HG03442 (cell line): ENCODE measurements around the gene NCR1.
"Not testable (repeated sequence)": the region's sequence is repeated elsewhere in the genome, so short reads cannot be mapped to it uniquely, and the experiment has no call there.

Experiments
- ATAC-seq: cut with Tn5 transposase; IDR thresholded peaks from one replicate; pipeline ENCODE4 v1.9.1; 2021; ENCODE audit warnings: mild to moderate bottlenecking, moderate library complexity; ENCODE audit not compliant: unreplicated experiment

The NCR1 gene, protein sequence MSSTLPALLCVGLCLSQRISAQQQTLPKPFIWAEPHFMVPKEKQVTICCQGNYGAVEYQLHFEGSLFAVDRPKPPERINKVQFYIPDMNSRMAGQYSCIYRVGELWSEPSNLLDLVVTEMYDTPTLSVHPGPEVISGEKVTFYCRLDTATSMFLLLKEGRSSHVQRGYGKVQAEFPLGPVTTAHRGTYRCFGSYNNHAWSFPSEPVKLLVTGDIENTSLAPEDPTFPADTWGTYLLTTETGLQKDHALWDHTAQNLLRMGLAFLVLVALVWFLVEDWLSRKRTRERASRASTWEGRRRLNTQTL

DNA sequence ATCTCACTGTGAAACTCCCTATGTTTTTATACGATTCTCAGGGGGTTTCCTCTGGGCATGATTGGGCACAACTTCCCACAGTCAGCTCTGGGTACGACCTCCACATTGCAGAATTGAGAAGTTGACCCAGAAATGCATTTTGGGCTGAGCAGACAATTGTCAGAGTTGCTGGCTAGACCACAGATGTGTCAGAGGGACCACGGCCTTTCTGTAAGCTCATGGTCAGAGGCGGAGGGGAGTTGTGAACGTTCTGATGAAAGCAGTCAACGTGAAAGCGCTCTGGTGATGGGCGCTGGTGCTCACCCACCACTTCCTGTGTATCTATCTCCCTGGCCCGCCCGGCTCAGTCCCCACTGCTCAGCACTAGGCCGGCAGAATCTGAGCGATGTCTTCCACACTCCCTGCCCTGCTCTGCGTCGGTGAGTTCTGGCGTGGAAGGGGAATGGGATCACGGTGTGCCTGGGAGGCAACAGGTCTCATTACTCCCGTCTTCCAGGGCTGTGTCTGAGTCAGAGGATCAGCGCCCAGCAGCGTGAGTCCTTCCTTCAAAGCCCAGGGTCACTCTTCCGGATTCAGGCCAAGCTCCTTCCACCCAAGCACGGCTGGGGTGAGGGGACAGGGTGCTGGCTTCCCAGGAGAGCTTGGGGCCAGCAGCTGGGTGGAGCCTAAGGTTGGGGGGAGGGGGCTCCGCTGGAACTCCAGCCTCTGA lies at the start of gene NCR1:
TSS of gene NCR1 (plus strand) at position 346 of the 709 bp plus-strand sequence. CDS start at position 386, 40 bp downstream.
- no peak for ATAC-seq

DNA sequence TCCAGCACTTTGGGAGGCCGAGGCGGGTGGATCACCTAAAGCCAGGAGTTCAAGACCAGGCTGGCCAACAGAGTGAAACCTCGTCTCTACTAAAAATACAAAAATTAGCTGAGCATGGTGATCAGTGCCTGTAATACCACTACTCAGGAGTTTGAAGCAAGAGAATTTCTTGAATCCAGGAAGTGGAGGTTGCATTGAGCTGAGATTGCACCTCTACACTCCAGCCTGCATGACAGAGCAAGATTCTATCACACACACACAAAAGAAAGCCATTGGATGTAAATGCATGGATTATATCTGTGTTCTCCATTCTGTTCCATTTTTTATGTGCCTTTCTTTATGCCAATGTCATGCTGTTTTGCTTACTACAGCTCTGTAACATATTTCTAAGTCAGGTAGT lies 47.5 kb upstream of the NCR1 start:
- ATAC-seq: not testable (repeated sequence)

DNA sequence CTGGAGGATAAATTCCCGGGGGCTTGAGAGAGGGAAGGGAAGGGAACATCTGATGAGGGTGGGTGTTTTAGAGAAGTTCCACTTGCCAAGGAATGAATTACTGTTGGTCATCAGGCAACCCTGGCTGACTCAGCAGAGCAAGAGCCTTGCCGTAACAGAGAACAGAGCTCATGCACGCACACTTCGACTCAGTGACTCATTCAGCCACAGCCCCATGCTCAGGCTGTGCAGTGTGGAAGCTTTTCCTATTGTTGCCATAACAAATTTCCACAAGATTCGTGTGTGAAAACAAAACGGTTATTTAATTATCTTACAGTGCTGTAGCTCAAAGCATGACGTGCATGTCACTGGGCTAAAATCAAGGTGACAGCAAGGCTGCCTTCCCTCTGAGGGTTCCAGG lies 46.5 kb upstream of the NCR1 start:
- ATAC-seq: not testable (repeated sequence)

DNA sequence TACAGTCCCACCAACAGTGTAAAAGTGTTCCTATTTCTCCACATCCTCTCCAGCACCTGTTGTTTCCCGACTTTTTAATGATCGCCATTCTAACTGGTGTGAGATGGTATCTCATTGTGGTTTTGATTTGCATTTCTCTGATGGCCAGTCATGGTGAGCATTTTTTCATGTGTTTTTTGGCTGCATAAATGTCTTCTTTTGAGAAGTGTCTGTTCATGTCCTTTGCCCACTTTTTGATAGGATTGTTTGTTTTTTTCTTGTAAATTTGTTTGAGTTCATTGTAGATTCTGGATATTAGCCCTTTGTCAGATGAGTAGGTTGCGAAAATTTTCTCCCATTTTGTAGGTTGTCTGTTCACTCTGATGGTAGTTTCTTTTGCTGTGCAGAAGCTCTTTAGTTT lies 42.5 kb upstream of the NCR1 start:
- not testable (repeated sequence) for ATAC-seq

DNA sequence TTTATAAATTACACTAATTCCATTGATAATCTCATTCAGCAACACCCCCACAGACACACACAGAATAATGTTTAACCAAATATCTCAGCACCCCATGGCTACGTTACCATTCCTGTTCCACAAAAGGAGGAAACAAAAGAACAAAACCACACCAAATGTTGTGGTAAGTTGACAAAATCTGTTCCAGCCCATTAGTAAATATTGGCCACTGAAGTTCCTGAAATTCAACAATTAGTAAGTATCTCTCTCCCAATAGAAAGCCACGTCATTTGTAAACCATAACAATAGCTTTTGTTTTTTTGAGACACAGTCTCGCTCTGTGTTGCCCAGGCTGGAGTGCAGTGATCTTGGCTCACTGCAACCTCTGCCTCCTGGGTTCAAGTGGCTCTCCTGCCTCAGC lies 34.3 kb upstream of the NCR1 start:
- no peak for ATAC-seq

DNA sequence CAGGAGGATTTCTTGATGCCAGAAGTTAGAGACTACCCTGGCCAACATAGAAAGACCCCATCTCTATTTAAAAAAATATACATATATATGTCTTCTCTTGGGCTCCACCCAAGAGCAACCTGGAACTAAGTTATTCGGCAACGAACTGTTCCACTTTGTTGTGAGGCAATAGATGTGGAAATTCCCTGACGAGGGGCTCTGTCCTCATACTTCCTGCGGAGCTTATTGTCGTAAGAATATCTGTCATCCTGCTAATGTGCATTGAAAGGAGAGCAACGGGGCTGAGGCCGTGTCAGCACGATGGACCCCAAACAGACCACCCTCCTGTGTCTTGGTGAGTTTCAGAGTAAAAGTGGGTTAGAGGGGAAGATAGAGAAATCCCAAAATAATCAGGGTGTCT lies 32.0 kb upstream of the NCR1 start, which contains the start of gene FCAR:
TSS of gene FCAR (plus strand) at position 246 of the 400 bp plus-strand sequence. CDS start at position 301, 55 bp downstream.
- ATAC-seq: no peak

DNA sequence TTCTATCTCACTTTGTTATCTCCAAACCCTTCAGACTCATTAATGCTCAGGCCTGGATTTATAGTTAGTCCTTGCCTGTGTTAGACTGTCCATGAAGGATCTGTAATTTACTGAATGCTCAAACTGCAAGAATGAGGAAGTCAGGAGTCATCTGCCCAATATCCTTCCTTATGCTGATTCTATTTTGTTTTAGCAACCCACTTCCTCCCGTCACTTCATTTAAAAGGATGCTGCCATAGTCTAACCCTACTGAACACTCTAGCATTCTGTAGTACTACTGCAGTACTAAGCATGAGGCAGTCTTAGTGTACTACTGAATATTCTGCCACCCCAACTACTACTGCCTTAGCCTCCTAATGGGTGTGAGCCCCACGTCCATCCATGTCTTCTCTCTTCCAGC lies 30.4 kb upstream of the NCR1 start:
- no peak for ATAC-seq

DNA sequence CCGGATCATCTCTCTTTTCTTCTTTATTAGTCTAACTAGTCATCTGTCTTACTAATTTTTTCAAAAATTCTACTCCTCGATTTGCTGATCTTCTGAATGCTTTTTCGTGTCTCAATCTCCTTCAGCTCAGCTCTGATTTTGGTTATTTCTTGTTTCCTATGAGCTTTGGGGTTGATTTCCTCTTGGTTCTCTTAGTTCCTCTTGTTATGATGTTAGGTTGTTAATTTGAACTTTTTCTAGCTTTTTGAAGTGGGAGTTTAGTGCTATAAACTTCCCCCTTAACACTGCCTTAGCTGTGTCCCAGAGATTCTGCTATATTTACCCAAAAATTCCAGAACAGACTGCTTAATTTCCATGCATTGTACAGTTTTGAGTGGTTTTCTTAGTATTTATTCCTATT lies 28.5 kb upstream of the NCR1 start:
- ATAC-seq: no peak

DNA sequence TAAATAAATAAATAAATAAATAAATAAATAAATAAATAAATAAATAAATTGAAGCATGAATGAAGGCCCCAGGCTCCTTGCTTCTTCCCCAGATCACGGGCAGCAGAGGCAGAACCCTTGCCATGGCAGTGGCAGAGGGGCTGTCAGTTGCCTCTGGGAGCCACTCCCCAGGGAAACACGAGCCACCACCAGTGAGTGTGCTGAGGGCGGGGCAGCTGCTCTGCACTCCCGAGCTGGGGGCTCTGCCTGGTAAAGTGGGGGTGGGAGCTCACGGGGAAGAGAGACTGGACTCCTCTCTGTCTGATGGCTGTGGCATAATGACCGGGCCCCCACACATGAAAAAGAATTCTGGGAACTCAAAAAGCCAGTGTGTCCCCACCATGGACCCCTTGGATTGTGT lies 24.1 kb upstream of the NCR1 start:
- ATAC-seq: no peak

DNA sequence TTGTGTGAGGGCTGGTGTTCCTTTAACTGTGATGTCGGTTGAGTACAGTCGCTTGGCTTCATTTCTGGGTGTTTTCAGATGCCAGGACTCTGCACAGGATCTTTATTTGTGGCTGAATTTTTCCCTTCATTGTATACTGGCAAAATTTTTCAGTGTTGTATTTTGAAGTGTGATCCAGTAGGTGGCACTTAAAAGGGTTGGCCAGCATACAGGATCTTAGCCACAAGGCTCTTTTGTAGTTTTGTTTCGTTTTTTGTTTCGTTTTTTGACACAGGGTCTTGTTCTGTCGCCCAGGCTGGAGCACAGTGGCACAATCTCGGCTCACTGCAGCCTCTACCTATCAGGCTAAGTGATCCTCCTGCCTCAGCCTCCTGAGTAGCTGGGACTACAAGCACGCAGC lies 23.2 kb upstream of the NCR1 start:
- ATAC-seq: no peak

DNA sequence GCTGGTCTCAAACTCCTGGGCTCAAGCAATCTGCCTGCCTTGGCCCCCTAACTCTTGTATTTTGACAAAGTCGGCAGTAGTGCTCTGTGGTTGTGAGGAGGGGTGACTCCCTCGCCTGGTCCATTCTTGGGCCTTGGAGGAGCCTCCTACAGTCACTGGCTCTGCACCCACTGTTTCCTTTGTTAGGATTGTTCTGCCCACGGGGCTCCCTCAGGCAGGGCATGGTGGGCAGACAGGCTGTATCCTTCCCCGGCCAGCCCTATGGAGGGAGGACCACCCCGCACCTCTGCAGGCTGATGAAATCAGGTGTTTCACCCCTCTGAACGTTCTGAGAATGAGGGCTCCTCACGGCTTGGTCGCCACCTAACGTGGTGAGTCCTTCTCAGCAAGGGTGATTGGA lies 22.7 kb upstream of the NCR1 start:
- no peak for ATAC-seq

DNA sequence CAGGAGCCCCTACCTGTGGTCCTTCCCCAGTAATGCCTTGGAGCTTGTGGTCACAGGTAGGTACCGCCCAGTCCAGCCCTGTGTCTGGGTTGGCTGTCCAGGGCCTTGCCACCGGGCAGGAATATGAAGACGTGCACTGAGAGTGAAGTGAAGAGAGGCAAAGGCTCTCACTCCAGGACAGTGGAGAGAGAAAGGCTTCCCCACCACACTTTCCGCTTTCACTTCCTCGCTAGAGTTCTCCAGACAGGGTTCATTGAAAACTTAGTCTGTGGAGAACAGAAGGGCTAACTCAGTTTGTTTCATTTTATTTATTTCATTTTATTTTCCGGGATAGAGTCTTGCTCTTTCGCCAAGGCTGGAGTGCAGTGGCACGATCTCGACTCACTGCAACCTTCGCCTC lies 17.7 kb upstream of the NCR1 start:
- no peak for ATAC-seq

DNA sequence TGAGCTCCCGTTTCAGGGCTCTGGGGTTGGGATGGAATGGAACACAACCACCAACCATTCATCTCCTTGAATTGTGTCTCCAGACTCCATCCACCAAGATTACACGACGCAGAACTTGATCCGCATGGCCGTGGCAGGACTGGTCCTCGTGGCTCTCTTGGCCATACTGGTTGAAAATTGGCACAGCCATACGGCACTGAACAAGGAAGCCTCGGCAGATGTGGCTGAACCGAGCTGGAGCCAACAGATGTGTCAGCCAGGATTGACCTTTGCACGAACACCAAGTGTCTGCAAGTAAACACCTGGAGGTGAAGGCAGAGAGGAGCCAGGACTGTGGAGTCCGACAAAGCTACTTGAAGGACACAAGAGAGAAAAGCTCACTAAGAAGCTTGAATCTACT lies 16.4 kb upstream of the NCR1 start:
- ATAC-seq: no peak

DNA sequence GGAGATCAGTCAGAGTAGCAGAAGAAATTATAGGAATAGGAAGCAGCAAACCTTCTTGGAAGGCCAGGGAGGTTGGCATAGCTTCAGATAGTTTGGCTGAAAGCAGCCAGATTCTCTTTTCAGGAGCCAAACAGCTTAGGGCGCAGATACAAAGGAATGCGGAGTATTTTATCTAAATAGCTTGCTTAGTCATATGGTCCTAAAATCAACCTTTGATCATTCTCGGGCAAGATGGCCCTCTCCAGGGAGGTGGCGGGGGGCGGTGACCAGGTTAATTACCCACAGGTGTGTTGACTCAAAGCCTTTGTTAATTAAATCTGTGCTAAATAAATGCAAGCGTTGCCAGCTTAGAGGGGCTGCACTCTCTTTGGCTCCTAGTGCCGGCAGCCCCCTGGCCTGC lies 12.5 kb upstream of the NCR1 start:
- no peak for ATAC-seq

DNA sequence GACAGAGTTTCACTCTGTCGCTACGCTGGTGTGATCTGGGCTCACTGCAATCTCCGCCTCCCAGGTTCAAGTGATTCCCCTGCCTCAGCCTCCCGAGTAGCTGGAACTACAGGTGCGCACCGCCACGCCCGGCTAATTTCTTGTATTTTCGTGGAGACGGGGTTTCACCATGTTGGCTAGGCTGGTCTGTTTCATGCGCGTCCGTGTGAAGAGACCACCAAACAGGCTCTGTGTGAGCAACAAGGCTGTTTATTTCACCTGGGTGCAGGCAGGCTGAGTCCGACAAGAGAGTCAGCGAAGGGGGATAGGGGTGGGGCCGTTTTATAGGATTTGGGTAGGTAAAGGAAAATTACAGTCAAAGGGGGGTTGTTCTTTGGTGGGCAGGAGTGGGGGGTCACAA lies 11.8 kb upstream of the NCR1 start:
- ATAC-seq: not testable (repeated sequence)

DNA sequence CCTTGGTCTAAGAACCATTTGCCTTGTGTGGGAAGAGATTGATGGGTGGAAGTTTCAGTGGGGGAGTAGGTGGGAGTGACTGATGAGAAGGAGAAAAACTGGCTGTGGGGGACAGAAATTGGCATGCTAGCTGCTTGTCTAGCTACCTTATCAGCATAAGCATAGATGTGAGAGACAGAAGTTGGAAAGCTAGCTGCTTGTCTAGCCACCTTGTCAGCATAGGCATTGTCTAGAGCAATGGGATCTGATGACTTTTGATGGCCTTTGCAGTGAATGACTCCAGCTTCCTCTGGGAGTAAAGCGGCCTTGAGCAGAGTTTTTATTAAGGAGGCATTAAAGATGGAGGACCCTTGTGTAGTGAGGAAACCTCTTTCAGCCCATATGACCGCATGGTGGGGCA lies 9.9 kb upstream of the NCR1 start:
- ATAC-seq: no peak

DNA sequence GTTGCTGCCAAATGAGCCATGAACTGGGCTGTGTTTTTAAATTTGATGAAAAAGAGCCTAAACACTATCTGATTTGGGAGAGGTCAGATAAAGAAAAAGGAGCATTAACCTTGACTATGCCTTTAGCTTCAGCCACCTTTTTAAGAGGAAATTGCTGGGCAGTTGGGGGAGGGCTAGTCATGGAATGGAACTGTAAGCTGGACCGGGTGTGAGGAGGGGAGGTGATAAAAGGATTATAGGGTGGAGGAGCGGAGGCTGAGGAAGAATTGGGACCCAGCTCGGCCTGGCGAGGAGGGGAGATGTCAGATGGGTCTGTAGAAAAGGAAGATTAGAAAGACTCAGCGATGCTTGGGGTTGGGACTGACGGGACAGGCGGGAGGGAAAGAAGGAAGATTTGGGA lies 7.3 kb upstream of the NCR1 start:
- not testable (repeated sequence) for ATAC-seq

DNA sequence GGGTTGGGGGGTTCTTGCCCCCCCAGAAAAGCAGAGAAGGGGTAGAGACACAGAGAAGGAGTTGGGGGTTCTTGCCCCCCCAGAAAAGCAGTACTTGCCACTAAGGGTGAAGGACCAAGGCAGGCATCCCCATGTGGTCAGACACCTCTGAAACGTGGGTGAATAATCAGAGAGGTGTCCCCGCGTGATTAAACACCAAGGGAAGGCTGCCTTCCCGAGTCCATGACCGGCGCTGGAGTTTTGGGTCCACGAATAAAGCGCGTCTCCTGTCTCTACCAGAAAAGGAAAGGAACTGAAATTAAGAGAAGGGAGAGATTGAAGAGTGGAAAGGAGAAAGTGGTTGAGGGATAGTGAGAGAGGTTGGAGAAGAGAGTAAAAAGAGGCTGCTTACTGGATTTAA lies 6.3 kb upstream of the NCR1 start:
- ATAC-seq: not testable (repeated sequence)

DNA sequence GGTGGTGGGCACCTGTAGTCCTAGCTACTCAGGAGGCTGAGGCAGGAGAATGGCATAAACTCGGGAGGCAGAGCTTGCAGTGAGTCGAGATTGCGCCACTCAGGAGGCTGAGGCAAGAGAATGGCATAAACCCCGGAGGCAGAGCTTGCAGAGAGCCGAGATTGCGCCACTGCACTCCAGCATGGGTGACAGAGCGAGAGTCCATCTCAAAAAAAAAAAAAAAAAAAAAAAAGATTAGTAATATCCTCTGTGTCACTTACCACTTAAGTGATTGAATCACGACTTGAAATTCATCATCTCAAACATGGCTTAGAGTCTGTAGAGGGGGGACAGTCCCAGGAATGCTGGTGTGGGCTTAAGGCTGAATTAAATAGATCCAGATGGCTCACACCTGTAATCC lies 4.8 kb upstream of the NCR1 start:
- ATAC-seq: not testable (repeated sequence)

DNA sequence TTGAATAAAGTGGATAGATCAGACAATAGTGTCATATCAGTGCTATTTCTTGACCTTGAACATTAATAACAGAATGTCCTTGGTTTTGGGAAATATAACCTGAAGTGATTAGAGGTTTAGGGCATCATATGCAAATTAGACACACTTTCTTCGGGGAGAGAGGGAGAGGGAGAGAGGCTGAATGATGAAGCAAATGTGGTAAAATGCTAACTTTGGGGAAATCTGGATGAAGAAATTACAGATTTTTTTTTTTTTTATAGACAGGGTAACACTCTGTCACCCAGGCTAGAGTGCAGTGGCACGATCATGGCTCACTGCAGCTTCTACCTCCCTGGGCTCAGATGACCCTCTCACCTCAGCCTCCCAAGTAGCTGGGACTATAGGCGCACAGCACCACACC lies 3.9 kb upstream of the NCR1 start:
- no peak for ATAC-seq

DNA sequence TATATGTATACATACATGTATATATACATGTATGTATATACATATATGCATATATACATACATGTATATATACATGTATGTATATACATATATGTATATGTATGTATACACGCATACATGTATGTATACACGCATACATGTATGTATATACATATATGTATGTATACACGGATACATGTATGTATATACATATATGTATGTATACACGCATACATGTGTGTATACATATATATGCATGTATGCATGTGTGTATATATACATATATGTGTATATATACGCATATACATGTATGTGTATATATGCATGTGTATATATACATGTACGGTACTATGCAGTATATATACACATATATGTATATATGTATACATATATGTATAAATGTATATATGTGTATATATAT lies 2.6 kb upstream of the NCR1 start:
- ATAC-seq: no peak

DNA sequence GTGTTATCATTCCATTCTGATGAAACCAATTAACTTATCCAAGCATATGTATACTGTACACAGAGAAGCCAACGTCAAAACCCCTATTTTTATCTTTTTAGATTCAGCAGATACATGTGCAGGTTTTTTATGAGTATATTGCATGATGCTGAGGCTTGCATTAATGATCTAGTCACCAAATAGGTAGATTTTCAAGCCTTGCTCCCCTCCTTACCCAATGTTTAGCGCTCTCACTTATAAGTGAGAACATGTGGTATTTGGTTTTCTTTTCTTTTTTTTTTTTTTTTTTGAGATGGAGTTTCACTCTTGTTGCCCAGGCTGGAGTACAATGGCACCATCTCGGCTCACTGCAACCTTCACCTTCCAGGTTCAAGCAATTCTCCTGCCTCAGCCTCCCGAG lies 1.7 kb upstream of the NCR1 start:
- not testable (repeated sequence) for ATAC-seq

DNA sequence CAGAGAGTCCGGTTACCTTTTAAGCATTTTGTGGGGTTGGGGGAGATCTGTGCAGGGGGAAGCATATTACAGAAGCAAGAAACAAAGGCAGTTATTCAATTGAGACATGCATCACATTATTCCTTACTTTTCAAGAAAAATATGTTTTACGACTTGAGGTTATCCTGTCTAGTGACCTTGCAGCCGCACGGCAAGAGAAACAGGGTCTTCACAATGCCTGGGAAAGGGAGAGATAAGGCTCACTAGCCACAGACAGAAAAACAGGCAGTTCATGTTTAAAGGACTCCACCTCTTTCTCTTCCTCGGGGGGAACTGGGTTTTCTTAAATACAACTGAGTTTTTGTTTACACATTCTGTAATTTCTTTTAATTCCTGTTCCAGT lies 536 bp upstream of the NCR1 start:
- no peak for ATAC-seq
